HFFc6 (cell line): ENCODE results near the gene DNAH17. TPM values are rescaled to one million over a fixed set of nuclear protein-coding genes. Genes with fewer than 3 reads are reported as not detected.

ENCODE experiments used
- DNase-seq: peaks from one replicate; pipeline ENCODE4 v3.0.0-alpha.2; 2018
- H3K27ac Mint-ChIP-seq: 2 replicates; pipeline ENCODE4 v1.8.0; 2020; ENCODE audit warnings: mild to moderate bottlenecking, mixed read lengths
- H3K27me3 Mint-ChIP-seq: 2 replicates; pipeline ENCODE4 v1.8.0; 2021; ENCODE audit warnings: mild to moderate bottlenecking, moderate library complexity, mixed read lengths; ENCODE audit not compliant: insufficient read depth
- H3K36me3 Mint-ChIP-seq: 2 replicates; pipeline ENCODE4 v1.8.0; 2021; ENCODE audit warnings: low read depth, mixed read lengths
- H3K4me1 Mint-ChIP-seq: 2 replicates; pipeline ENCODE4 v1.8.0; 2020; ENCODE audit warnings: low read depth, mixed read lengths
- H3K4me3 Mint-ChIP-seq: 2 replicates; pipeline ENCODE4 v1.8.0; 2020; ENCODE audit warnings: mild to moderate bottlenecking, moderate library complexity, mixed read lengths
- H3K9me3 Mint-ChIP-seq: 2 replicates; pipeline ENCODE4 v1.8.0; 2020; ENCODE audit warnings: mild to moderate bottlenecking, mixed read lengths
- total RNA-seq, 6 experiments: library from RNA; stranded (reverse); fragmentation: NEBNext Ultra II Directional; extraction: Animal tissue kit (Norgen Biotek cat#: 25700); gene quantifications; 2 replicates in 1 of 6; 3 replicates in 5 of 6; pipeline ENCODE4 v1.2.3, GENCODE V29; 2021
- TF ChIP-seq, protein P1 (sequence below): fragments of 200-600 bp; sonication (generic); IDR thresholded peaks from 2 replicates; pipeline ENCODE4 v1.5.0; 2021; ENCODE audit warnings: antibody characterized with exemption, mild to moderate bottlenecking

Gene DNAH17
- total RNA-seq, 6 experiments from 2014 or later: not detected

DNA sequence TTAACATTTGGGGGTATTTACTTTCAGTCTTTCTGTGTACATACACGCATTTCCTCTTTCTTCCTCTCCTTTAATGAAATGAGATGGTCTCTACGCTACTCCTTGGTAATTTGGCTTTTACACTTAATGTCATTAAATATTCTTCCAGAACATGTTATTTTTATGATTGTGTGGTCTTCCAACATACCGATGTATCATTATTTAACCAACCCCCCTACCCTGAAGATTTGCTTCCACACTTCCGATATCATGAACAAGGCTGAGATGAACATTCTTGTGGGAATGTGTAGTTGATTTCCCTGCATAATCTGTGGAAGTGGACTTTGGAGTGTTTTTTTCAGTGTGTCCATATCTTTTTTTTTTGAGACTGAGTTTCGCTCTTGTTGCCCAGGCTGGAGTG is 201.0 kb downstream of the DNAH17 start:
- no peak for DNase-seq

GRCh38 chr17:78375401-78376151 is 201.6 kb downstream of the DNAH17 start:
- Mint-ChIP-seq H3K4me1 (peaks cover 63% of the 10 kb centered on the region), H3K27ac (peak overlapping the region; percentile 99), H3K36me3 (peaks cover 13% of the 10 kb centered on the region), H3K9me3 (no peaks in the 10 kb centered on the region), H3K4me3 (peak overlapping the region; percentile 85), H3K27me3 (peaks cover 3% of the 10 kb centered on the region)
- peak; percentile 93 for DNase-seq
- TF ChIP-seq, protein P1, sequence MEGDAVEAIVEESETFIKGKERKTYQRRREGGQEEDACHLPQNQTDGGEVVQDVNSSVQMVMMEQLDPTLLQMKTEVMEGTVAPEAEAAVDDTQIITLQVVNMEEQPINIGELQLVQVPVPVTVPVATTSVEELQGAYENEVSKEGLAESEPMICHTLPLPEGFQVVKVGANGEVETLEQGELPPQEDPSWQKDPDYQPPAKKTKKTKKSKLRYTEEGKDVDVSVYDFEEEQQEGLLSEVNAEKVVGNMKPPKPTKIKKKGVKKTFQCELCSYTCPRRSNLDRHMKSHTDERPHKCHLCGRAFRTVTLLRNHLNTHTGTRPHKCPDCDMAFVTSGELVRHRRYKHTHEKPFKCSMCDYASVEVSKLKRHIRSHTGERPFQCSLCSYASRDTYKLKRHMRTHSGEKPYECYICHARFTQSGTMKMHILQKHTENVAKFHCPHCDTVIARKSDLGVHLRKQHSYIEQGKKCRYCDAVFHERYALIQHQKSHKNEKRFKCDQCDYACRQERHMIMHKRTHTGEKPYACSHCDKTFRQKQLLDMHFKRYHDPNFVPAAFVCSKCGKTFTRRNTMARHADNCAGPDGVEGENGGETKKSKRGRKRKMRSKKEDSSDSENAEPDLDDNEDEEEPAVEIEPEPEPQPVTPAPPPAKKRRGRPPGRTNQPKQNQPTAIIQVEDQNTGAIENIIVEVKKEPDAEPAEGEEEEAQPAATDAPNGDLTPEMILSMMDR: no peak

More for the DNA sequence above, 201.0 kb downstream of the DNAH17 start:
- Mint-ChIP-seq H3K4me1 (peaks cover 69% of the 10 kb centered on the region), H3K36me3 (peaks cover 14% of the 10 kb centered on the region), H3K27me3 (peaks cover 3% of the 10 kb centered on the region), H3K4me3 (peak overlapping the region; percentile 53), H3K27ac (peak overlapping the region; percentile 99), H3K9me3 (no peaks in the 10 kb centered on the region)
- TF ChIP-seq, protein P1: no peak

GRCh38 chr17:78374631-78375274 is 202.4 kb downstream of the DNAH17 start:
- peak overlapping the region; percentile 85 for H3K4me3 Mint-ChIP-seq
- H3K9me3 Mint-ChIP-seq: no peaks in the 10 kb centered on the region
- peak overlapping the region; percentile 99 for H3K27ac Mint-ChIP-seq
- H3K4me1 Mint-ChIP-seq: peaks cover 56% of the 10 kb centered on the region
- peaks cover 4% of the 10 kb centered on the region for H3K27me3 Mint-ChIP-seq
- peaks cover 7% of the 10 kb centered on the region; the same call in 1 of the 2 replicates for H3K36me3 Mint-ChIP-seq
- peak; percentile 54 for DNase-seq
- TF ChIP-seq, protein P1: no peak

GRCh38 chr17:78374189-78374588 is 203.0 kb downstream of the DNAH17 start:
- H3K4me3 Mint-ChIP-seq: peak overlapping the region; percentile 85
- H3K4me1 Mint-ChIP-seq: peaks cover 52% of the 10 kb centered on the region
- H3K27ac Mint-ChIP-seq: peak overlapping the region; percentile 99
- peaks cover 4% of the 10 kb centered on the region for H3K27me3 Mint-ChIP-seq
- peaks cover 4% of the 10 kb centered on the region; the same call in 1 of the 2 replicates for H3K36me3 Mint-ChIP-seq
- DNase-seq: no peak
- TF ChIP-seq, protein P1: no peak
- H3K9me3 Mint-ChIP-seq: no peaks in the 10 kb centered on the region

Other genes starting within 250 kb of the DNAH17 start
- 10 to 100 TPM; 27.4 to 37.2 (median 33.2) TPM for gene SOCS3, start 217.3 kb downstream of the DNAH17 start, total RNA-seq
- gene PGS1, start 198.7 kb downstream of the DNAH17 start, total RNA-seq: 10 to 100 TPM; 20.2 to 26.1 (median 24.5) TPM
- gene CYTH1, start 204.9 kb upstream of the DNAH17 start, total RNA-seq: 10 to 100 TPM in 4 of 6 experiments, 1 to 10 TPM in 2; 7.7 to 15.3 (median 10.9) TPM